HepG2 (cell line): ENCODE results near the gene FITM1. TPM values are rescaled to one million over a fixed set of nuclear protein-coding genes. Genes with fewer than 3 reads are reported as not detected.

ENCODE experiments used
- FOXK1 ChIP-seq: sonication (generic); formaldehyde crosslinking; IDR thresholded peaks from 2 replicates; pipeline ENCODE4 v1.4.0; 2020; ENCODE audit warnings: low read depth, missing genetic modification reagents, borderline replicate concordance
- PRMT3 ChIP-seq: sonication (generic); formaldehyde crosslinking; IDR thresholded peaks from 2 replicates; pipeline ENCODE4 v1.8.1; 2022; ENCODE audit warnings: low read depth, mild to moderate bottlenecking, moderate library complexity, missing genetic modification reagents, borderline replicate concordance
- SAP130 ChIP-seq: IDR thresholded peaks from 2 replicates; pipeline ENCODE4 v1.6.1; 2016; ENCODE audit warnings: low read depth
- ZNF558 ChIP-seq: sonication (generic); formaldehyde crosslinking; IDR thresholded peaks from 2 replicates; pipeline ENCODE4 v1.9.0; 2022; ENCODE audit warnings: mild to moderate bottlenecking, missing genetic modification reagents, borderline replicate concordance
- ZNF619 ChIP-seq: sonication (generic); formaldehyde crosslinking; IDR thresholded peaks from 2 replicates; pipeline ENCODE4 v1.4.0; 2020; ENCODE audit warnings: mild to moderate bottlenecking, missing genetic modification reagents
- ZNF687 ChIP-seq: sonication (generic); formaldehyde crosslinking; IDR thresholded peaks from 2 replicates; pipeline ENCODE4 v1.5.1; 2020; ENCODE audit warnings: mild to moderate bottlenecking, missing genetic modification reagents, moderate library complexity
- ZNF746 ChIP-seq: sonication (generic); formaldehyde crosslinking; IDR thresholded peaks from 2 replicates; pipeline ENCODE4 v1.8.0; 2022; ENCODE audit warnings: mild to moderate bottlenecking, missing genetic modification reagents
- polyA plus RNA-seq, 8 experiments: library from polyadenylated mRNA; depleted of rRNA in 3 of 8; stranded (reverse) in 7 of 8; unstranded in 1 of 8; fragments of >200 nt; fragmentation: Illumina TruSeq in 4 of 8; extraction: Trizol in 4 of 8; gene quantifications; 2 replicates each; pipeline versions ENCODE4 v1.2.1 to v1.2.3, GENCODE V29; 2011 to 2016; ENCODE audit warnings: low read depth in 4 of 8, missing spikeins in 1 of 8, mixed read lengths in 1 of 8; ENCODE audit not compliant: insufficient read depth in 1 of 8
- total RNA-seq, 5 experiments: library from RNA; depleted of rRNA; stranded (reverse); fragments of >200 nt; fragmentation: Illumina TruSeq; extraction: Trizol; gene quantifications; 2 replicates each; pipeline ENCODE4 v1.2.3, GENCODE V29; 2016; ENCODE audit warnings: low read depth in 1 of 5
- TF ChIP-seq, protein P1 (sequence below): sonication (generic); formaldehyde crosslinking; IDR thresholded peaks from 2 replicates; pipeline ENCODE4 v1.8.0; 2022; ENCODE audit warnings: mild to moderate bottlenecking, missing genetic modification reagents, borderline replicate concordance
- TF ChIP-seq, protein P2 (sequence below): sonication (generic); formaldehyde crosslinking; IDR thresholded peaks from 2 replicates; pipeline ENCODE4 v1.4.0; 2020; ENCODE audit warnings: mild to moderate bottlenecking, missing genetic modification reagents
- TF ChIP-seq, protein P3 (sequence below): fragments of 450-650 bp; IDR thresholded peaks from 2 replicates; pipeline ENCODE4 v1.6.1; 2017; ENCODE audit warnings: mild to moderate bottlenecking

Gene FITM1
- total and polyA plus RNA-seq, 2 of the 13 experiments (the other 11 are each of a cell fraction or from before 2014, with no cell fraction given), result 2.7 to 5.8 TPM

GRCh38 chr14:24114532-24115421 is 15.7 kb upstream of the FITM1 start, which contains the start of the genes DCAF11 and NRL (continued):
- TF ChIP-seq ZNF687 (CRISPR knock-in tag) (peak; percentile 92), SAP130 (CRISPR knock-in tag) (peak; percentile 99), ZNF746 (CRISPR knock-in tag) (no peak), ZNF619 (CRISPR knock-in tag) (peak; percentile 97; the same call in 1 of the 2 replicates), PRMT3 (CRISPR knock-in tag) (no peak), FOXK1 (peak; percentile 99), ZNF558 (CRISPR knock-in tag) (no peak)
- TF ChIP-seq, protein P1, sequence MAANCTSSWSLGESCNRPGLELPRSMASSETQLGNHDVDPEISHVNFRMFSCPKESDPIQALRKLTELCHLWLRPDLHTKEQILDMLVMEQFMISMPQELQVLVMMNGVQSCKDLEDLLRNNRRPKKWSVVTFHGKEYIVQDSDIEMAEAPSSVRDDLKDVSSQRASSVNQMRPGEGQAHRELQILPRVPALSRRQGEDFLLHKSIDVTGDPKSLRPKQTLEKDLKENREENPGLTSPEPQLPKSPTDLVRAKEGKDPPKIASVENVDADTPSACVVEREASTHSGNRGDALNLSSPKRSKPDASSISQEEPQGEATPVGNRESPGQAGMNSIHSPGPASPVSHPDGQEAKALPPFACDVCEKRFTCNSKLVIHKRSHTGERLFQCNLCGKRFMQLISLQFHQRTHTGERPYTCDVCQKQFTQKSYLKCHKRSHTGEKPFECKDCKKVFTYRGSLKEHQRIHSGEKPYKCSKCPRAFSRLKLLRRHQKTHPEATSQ (CRISPR knock-in tag), result peak; percentile 81; the same call in 1 of the 2 replicates
- TF ChIP-seq, protein P2, sequence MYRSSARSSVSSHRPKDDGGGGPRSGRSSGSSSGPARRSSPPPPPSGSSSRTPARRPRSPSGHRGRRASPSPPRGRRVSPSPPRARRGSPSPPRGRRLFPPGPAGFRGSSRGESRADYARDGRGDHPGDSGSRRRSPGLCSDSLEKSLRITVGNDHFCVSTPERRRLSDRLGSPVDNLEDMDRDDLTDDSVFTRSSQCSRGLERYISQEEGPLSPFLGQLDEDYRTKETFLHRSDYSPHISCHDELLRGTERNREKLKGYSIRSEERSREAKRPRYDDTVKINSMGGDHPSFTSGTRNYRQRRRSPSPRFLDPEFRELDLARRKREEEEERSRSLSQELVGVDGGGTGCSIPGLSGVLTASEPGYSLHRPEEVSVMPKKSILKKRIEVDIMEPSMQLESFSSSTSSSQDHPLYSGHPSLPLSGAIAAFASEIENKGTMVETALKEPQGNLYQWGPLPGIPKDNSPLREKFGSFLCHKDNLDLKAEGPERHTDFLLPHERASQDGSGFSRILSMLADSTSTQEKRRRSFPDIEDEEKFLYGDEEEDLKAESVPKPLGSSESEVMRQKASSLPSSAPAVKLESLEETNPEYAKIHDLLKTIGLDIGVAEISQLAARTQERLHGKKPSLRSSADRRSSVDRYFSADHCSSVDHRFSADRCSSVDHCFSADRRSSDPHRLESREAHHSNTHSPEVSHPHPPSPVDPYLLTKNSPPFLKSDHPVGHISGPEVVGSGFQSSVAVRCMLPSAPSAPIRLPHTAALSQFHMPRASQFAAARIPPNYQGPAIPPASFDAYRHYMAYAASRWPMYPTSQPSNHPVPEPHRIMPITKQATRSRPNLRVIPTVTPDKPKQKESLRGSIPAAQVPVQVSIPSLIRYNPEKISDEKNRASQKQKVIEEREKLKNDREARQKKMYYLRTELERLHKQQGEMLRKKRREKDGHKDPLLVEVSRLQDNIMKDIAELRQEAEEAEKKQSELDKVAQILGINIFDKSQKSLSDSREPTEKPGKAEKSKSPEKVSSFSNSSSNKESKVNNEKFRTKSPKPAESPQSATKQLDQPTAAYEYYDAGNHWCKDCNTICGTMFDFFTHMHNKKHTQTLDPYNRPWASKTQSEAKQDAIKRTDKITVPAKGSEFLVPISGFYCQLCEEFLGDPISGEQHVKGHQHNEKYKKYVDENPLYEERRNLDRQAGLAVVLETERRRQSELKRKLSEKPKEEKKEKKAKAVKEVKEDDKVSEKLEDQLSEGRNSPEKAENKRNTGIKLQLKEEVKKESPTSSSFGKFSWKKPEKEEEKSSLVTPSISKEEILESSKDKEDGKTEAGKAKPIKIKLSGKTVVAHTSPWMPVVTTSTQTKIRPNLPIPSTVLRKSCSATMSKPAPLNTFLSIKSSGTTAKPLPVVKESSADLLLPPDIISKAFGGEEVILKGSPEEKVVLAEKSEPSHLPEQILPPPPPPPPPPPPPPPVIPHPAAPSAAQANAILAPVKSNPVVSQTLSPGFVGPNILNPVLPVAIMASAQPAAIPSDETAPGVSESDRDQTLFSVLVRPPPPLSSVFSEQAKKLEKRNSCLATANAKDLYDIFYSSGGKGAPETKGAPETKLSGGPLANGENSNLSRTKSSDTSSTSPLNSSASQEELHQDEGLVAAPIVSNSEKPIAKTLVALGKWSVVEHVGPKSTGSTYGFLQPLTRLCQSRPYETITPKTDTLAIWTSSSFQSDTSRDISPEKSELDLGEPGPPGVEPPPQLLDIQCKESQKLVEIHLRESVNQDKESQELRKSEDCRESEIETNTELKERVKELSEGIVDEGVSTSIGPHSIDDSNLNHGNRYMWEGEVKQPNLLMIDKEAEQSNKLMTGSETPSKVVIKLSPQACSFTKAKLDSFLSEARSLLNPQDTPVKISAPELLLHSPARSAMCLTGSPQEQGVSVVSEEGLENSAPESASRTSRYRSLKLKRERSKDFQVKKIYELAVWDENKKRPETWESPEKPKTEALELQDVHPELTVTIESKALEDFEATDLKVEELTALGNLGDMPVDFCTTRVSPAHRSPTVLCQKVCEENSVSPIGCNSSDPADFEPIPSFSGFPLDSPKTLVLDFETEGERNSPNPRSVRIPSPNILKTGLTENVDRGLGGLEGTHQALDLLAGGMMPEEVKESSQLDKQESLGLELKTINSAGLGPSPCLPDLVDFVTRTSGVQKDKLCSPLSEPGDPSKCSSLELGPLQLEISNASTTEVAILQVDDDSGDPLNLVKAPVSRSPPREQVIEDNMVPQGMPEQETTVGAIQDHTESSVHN (CRISPR knock-in tag), result peak; percentile 91; the same call in 1 of the 2 replicates
- TF ChIP-seq, protein P3, sequence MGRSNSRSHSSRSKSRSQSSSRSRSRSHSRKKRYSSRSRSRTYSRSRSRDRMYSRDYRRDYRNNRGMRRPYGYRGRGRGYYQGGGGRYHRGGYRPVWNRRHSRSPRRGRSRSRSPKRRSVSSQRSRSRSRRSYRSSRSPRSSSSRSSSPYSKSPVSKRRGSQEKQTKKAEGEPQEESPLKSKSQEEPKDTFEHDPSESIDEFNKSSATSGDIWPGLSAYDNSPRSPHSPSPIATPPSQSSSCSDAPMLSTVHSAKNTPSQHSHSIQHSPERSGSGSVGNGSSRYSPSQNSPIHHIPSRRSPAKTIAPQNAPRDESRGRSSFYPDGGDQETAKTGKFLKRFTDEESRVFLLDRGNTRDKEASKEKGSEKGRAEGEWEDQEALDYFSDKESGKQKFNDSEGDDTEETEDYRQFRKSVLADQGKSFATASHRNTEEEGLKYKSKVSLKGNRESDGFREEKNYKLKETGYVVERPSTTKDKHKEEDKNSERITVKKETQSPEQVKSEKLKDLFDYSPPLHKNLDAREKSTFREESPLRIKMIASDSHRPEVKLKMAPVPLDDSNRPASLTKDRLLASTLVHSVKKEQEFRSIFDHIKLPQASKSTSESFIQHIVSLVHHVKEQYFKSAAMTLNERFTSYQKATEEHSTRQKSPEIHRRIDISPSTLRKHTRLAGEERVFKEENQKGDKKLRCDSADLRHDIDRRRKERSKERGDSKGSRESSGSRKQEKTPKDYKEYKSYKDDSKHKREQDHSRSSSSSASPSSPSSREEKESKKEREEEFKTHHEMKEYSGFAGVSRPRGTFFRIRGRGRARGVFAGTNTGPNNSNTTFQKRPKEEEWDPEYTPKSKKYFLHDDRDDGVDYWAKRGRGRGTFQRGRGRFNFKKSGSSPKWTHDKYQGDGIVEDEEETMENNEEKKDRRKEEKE, result no peak
